ENCODE measurements around the gene PRKAR1B.

The PRKAR1B gene

GRCh38 chr7:510131-510481, 217.0 kb downstream of the PRKAR1B start:
- ChIA-PET POLR2A (ENCODE audit: low non-redundant PET) (no interaction called here), CTCF (no interaction called here)
- TF ChIP-seq, protein P1, sequence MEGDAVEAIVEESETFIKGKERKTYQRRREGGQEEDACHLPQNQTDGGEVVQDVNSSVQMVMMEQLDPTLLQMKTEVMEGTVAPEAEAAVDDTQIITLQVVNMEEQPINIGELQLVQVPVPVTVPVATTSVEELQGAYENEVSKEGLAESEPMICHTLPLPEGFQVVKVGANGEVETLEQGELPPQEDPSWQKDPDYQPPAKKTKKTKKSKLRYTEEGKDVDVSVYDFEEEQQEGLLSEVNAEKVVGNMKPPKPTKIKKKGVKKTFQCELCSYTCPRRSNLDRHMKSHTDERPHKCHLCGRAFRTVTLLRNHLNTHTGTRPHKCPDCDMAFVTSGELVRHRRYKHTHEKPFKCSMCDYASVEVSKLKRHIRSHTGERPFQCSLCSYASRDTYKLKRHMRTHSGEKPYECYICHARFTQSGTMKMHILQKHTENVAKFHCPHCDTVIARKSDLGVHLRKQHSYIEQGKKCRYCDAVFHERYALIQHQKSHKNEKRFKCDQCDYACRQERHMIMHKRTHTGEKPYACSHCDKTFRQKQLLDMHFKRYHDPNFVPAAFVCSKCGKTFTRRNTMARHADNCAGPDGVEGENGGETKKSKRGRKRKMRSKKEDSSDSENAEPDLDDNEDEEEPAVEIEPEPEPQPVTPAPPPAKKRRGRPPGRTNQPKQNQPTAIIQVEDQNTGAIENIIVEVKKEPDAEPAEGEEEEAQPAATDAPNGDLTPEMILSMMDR (conservative IDR thresholded peaks at IDR 0.05; ENCODE audit: low read depth) = no peak
- H3K27ac ChIP-seq = peak overlapping the region; percentile 98
- no peak for DNase-seq (ENCODE audit: low spot score)

DNA sequence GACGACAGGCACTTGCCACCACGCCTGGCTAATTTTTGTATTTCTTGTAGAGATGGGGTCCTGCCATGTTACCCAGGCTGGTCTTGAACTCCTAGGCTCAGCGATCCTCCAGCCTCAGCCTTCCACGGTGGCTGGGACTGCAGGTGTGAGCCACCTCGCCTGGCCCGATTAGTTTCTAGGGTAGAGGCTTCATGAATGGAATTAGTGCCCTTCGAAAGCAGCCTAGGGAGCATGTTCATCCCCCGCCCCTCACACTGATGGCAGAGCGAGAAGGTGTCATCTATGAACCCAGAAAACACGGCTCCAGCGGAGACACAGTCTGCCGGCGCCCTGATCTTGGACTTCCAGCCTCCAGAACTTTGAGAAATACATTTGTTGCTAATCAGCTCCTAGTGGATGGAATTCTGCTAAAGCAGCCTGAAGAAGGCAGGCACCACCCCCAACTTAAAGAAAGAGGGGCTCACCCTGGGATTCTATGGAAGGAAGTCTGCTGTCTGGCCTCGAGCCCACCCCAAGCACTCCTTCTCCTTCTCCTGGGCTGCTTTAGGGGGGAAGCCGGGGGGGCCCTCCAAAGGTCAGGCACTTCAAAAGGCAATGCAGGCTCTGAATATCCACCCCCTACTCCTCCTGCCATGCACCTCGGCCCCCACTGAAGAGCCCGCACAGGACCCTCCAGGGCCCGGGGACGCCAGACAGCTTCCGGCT, 217.5 kb downstream of the PRKAR1B start:
- CTCF ChIA-PET = no interaction called here
- no peak for DNase-seq (ENCODE audit: low spot score)
- POLR2A ChIA-PET (ENCODE audit: low non-redundant PET) = no interaction called here
- TF ChIP-seq, protein P1 (conservative IDR thresholded peaks at IDR 0.05; ENCODE audit: low read depth) = no peak
- peak overlapping the region; percentile 98 for H3K27ac ChIP-seq

GRCh38 chr7:508461-509170, 218.5 kb downstream of the PRKAR1B start:
- ChIA-PET POLR2A (ENCODE audit: low non-redundant PET) (no interaction called here), CTCF (no interaction called here)
- peak overlapping the region; percentile 98 for H3K27ac ChIP-seq
- no peak for DNase-seq (ENCODE audit: low spot score)
- TF ChIP-seq, protein P1 (conservative IDR thresholded peaks at IDR 0.05; ENCODE audit: low read depth) = no peak

DNA sequence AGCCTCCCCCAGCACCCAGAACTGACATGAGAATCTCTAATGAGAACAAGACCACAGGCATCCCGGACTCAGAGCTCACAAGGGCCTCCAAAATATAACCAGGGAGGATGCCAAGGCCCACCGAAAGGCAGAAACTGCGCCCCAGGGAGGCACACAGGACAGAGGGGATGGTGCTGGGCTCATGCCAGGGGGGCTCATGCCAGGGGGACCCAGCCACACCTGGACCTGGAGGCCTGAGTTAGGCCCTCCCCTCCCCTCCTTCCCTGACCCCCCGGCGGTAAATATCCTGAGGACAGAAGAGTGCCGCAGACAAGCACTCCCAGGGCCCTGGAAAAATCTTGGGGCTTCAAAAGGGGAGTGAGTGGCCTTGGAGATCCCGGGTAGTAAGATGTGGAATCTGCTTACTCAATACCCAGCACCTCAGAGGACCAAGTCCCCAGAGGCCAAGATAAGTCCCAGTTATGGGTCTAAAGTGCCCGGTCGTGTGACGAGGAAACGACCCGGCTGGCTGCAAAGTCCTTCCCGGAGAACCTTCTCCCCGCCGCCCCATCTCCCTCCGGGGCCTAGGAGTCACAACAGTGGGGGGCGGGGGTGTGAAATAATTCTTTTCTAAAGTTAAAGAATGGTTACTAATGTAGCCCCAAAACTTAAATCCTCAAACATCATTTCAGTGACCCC, 219.3 kb downstream of the PRKAR1B start:
- TF ChIP-seq, protein P1 (conservative IDR thresholded peaks at IDR 0.05; ENCODE audit: low read depth) = no peak
- ChIA-PET POLR2A (ENCODE audit: low non-redundant PET) (no interaction called here), CTCF (interaction anchor here (0.5 kb wide), 1 partner anchor 168 kb away, joined by 3 read pairs; no protein-coding TSS in a partner anchor)
- peak overlapping the region; percentile 98 for H3K27ac ChIP-seq
- DNase-seq (ENCODE audit: low spot score) = no peak

DNA sequence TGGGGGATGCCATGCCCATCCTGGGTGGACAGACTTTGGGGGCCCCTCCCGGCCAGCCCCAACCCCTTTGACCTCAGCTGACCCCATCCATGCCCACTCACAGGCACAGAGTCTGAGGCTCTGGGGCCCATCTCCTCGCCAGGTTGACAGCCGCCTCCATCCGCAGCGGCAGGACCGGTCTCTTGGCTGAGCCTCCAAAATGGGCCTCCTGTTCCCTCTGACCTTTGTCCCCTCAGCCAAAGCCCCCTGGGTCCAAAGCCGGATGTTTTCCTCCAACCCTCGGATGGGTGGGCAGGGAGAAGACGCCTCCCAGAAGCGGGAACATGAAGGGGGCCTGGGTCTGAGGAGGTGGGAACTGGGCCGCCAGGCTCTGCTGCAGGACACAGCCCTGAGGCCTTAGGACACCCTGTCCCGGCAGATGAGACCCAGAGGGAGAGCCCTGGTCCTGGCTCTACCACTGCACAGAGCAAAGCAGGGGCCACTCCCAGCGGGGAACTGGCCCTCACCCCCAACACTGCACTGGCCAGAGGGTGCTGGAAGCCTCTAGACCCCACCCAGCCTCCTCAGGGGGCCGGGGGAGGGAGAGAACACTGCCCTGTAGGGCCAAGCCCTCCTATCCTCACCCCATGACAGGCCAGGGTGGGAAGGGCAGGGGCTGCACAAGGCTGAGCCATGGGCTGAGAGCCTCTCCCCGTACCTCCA, 220.0 kb downstream of the PRKAR1B start:
- H3K27ac ChIP-seq = peak overlapping the region; percentile 98
- TF ChIP-seq, protein P1 (conservative IDR thresholded peaks at IDR 0.05; ENCODE audit: low read depth) = no peak
- no peak for DNase-seq (ENCODE audit: low spot score)
- POLR2A ChIA-PET (ENCODE audit: low non-redundant PET) = no interaction called here
- CTCF ChIA-PET = no interaction called here

DNA sequence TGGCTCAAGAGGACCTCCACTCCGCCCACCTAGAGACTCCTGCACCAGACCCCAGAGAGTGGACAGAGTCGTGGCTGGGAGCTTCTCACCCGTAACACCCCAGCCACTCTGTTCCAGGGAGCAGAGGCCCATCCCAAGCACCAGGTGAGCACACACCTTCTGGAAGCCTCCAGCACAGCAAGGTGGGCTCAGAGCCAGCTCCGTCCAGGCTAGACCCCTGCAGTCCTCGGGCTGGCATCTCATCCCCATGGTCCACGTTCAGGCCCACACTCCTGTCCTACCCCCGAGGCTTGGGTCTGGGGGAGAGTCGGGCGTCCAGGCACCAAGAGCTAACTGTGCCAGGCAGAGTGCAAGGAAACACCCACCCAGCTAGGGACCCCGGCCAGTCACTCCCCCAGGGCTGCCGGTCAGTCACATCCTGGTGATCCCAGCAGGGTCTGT, 220.7 kb downstream of the PRKAR1B start:
- CTCF ChIA-PET = no interaction called here
- POLR2A ChIA-PET (ENCODE audit: low non-redundant PET) = no interaction called here
- no peak for DNase-seq (ENCODE audit: low spot score)
- TF ChIP-seq, protein P1 (conservative IDR thresholded peaks at IDR 0.05; ENCODE audit: low read depth) = no peak
- H3K27ac ChIP-seq = peak overlapping the region; percentile 98

All from RWPE1 (cell line).